Lower lobe of right lung (tissue), 2 donors: ENCODE results near the gene ASAP3. TPM values are rescaled to one million over a fixed set of nuclear protein-coding genes. Genes with fewer than 3 reads are reported as not detected.
A peak's percentile ranks its signal among the peaks of the same experiment; 100 is the strongest.

Experiments
- ATAC-seq, 2 donors: fragments of 200-7000 bp; cut with Tn5 transposase; one replicate each; pipeline ENCODE4 v1.9.1; 2020 to 2022; ENCODE audit warnings: mild to moderate bottlenecking in 2 of 2, moderate library complexity in 2 of 2
- DNase-seq: peaks from one replicate; pipeline ENCODE4 v3.0.0-alpha.2; 2020
- H3K27ac ChIP-seq: fragments of 200-600 bp; one replicate; pipeline ENCODE4 v1.8.0; 2022
- H3K27me3 ChIP-seq: fragments of 200-600 bp; one replicate; pipeline ENCODE4 v1.8.0; 2022; ENCODE audit warnings: low read depth
- H3K36me3 ChIP-seq: fragments of 200-600 bp; one replicate; pipeline ENCODE4 v1.8.0; 2022; ENCODE audit warnings: mild to moderate bottlenecking
- H3K4me1 ChIP-seq: fragments of 200-600 bp; one replicate; pipeline ENCODE4 v1.8.0; 2022
- H3K4me3 ChIP-seq: fragments of 200-600 bp; one replicate; pipeline ENCODE4 v1.8.0; 2022; ENCODE audit warnings: mild to moderate bottlenecking
- H3K9me3 ChIP-seq: fragments of 200-600 bp; one replicate; pipeline ENCODE4 v1.8.0; 2022
- CTCF ChIP-seq: fragments of 200-600 bp; IDR thresholded peaks from one replicate; pipeline ENCODE4 v1.8.0; 2022; ENCODE audit warnings: antibody characterized with exemption, mild to moderate bottlenecking
- intact Hi-C: fragments of 100-400 bp; cut with DNase I; formaldehyde crosslinking; loops from one replicate; pipeline ENCODE4 v1.11.0; 2022
- total RNA-seq: library from RNA; stranded (reverse); fragmentation: NEBNext Ultra II Directional; extraction: Animal tissue kit (Norgen Biotek cat#: 25700); gene quantifications from one replicate; pipeline ENCODE4 v1.2.1, GENCODE V29; 2021
- donor health status: DM: no; HTN: yes; CAD: no; lungs with severe emphysema.

The ASAP3 gene
- total RNA-seq, 1 donor from 2014 or later = 34.5 TPM

- ATAC-seq = no peak
- no peak overlapping the region for H3K4me3 ChIP-seq
- intact Hi-C loops = no loop called here
Measured at GRCh38 chr1:23405946-23406345, 78.0 kb downstream of the ASAP3 start.

GRCh38 chr1:23403735-23404486 is 80.1 kb downstream of the ASAP3 start:
- peak; percentile 94 for TF ChIP-seq CTCF
- Histone ChIP-seq H3K27ac (peak overlapping the region; percentile 58), H3K9me3 (no peaks in the 10 kb centered on the region), H3K36me3 (peaks cover 28% of the 10 kb centered on the region), H3K27me3 (no peaks in the 10 kb centered on the region), H3K4me1 (peaks cover 35% of the 10 kb centered on the region), H3K4me3 (no peak overlapping the region)
- intact Hi-C loops = no loop called here
- DNase-seq = peak; percentile 89
- peak; percentile 95 to 97 for ATAC-seq

More at GRCh38 chr1:23405946-23406345, 78.0 kb downstream of the ASAP3 start:
- Histone ChIP-seq H3K4me1 (peaks cover 29% of the 10 kb centered on the region), H3K9me3 (no peaks in the 10 kb centered on the region), H3K27me3 (no peaks in the 10 kb centered on the region), H3K27ac (no peak overlapping the region), H3K36me3 (peaks cover 32% of the 10 kb centered on the region)
- TF ChIP-seq CTCF = no peak
- no peak for DNase-seq

DNA sequence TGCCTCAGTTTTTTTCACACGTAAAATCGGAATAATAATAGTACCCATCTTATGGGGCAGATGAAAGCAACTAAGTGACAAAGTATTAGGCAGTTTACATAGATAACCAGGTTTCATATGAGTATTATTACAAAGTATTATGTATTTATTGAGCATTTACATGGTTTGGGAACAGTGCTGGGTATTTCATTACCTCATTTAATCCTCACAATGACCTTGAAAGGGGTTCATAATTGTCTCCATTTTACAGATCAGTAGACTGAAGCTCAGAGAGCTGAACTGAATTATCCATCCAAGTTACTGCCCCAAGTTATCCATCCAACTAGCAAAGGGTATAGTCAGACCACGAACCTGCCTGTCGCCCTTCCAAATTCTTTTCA is 80.6 kb downstream of the ASAP3 start:
- TF ChIP-seq CTCF = no peak
- Histone ChIP-seq H3K27ac (peak overlapping the region; percentile 58), H3K9me3 (no peaks in the 10 kb centered on the region), H3K4me3 (no peak overlapping the region), H3K4me1 (peaks cover 35% of the 10 kb centered on the region), H3K27me3 (no peaks in the 10 kb centered on the region), H3K36me3 (peaks cover 23% of the 10 kb centered on the region)
- intact Hi-C loops = no loop called here
- DNase-seq = no peak
- no peak for ATAC-seq

DNA sequence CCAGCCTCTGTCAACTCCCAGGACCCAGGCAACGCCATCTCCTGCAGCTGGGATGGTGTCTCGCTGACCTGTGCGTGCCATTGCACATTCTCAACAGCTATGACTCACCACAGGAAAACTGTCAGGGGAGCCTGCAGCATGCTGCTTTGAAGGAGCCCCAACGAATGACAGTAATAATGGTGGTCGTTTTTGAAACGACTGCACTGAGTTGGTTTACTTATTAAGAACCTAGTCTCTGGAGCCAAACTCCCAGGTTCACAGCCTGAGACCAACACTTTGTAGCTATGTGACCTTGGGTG is 81.0 kb downstream of the ASAP3 start:
- no peaks in the 10 kb centered on the region for H3K9me3 ChIP-seq
- DNase-seq (no peak), ATAC-seq (peak; percentile 24 to 42)
- intact Hi-C loops = no loop called here
- H3K4me3 ChIP-seq = no peak overlapping the region
- H3K4me1 ChIP-seq = peaks cover 35% of the 10 kb centered on the region
- H3K27ac ChIP-seq = peak overlapping the region; percentile 55
- no peaks in the 10 kb centered on the region for H3K27me3 ChIP-seq
- TF ChIP-seq CTCF = no peak
- peaks cover 23% of the 10 kb centered on the region for H3K36me3 ChIP-seq

DNA sequence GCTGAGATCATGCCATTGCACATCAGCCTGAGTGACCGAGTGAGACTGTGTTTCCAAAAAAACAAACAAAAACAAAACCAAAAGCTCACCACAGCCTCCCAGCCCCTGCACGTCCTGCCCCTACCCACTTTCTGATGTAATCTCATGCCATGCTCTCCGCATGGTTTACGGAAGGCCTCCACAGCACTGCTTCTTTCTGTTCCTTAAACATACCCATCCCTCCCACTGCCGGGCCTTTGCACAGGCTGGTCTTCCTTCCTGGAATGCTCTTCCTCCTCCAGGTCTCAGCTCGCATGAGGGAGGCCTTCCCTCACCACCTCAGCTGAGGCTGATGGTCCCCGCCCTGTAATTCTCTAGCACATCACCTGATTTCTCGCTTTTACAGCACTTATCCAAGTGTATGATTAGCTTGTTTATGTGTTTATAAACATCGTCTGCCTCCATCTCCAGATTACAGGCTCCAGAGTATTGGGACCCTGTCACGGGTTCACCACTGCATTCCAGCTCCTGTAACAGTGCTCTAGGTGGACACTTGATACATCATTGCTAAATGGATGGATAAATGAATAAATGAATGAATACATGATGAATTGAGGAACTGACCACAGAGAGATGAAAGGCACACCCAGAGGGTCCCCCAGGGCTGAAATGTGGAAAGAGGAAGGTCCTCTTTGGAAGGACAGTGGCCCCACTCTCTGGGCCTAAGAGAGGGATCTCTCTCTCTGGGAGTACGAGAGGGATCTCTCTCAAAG is 81.5 kb downstream of the ASAP3 start:
- intact Hi-C loops = no loop called here
- Histone ChIP-seq H3K27me3 (no peaks in the 10 kb centered on the region), H3K4me1 (peaks cover 35% of the 10 kb centered on the region), H3K36me3 (peaks cover 23% of the 10 kb centered on the region), H3K4me3 (no peak overlapping the region), H3K9me3 (no peaks in the 10 kb centered on the region), H3K27ac (peak overlapping the region; percentile 55)
- peak; percentile 33 to 61 for ATAC-seq
- no peak for TF ChIP-seq CTCF
- DNase-seq = peak; percentile 68
